ENCODE data around the gene SNRPD2. TPM values are rescaled to one million over a fixed set of nuclear protein-coding genes. Genes with fewer than 3 reads are reported as not detected.
A peak's percentile ranks its signal among the peaks of the same experiment; 100 is the strongest.

SNRPD2 gene
- total RNA-seq, 1 donor, result 139 TPM

GRCh38 chr19:45650722-45651121 lies 41.0 kb downstream of the SNRPD2 start:
- no peak for DNase-seq (ENCODE audit: insufficient read length, low spot score, missing footprints)
- Histone ChIP-seq H3K4me3 (ENCODE audit: insufficient read depth, low read length) (no peak overlapping the region), H3K4me1 (ENCODE audit: insufficient read depth, low read length) (no peaks in the 10 kb centered on the region), H3K4me2 (ENCODE audit: insufficient read depth, low read length) (no peak overlapping the region), H3K9me3 (ENCODE audit: low read depth, low read length) (no peaks in the 10 kb centered on the region), H3K27me3 (ENCODE audit: insufficient read depth, low read length) (no peaks in the 10 kb centered on the region), H4K20me1 (ENCODE audit: insufficient read depth, low read length) (no peaks in the 10 kb centered on the region), H3K27ac (ENCODE audit: low read depth, low read length) (no peak overlapping the region), H3K36me3 (ENCODE audit: insufficient read depth, low read length) (no peaks in the 10 kb centered on the region), H3K79me2 (ENCODE audit: insufficient read depth, low read length) (no peaks in the 10 kb centered on the region), H2AFZ (ENCODE audit: low read length) (no peak overlapping the region)
- no peak for TF ChIP-seq CTCF (IDR thresholded peaks at IDR 0.05; ENCODE audit: extremely low read depth, low read depth, low read length)

GRCh38 chr19:45646345-45646698 lies 45.4 kb downstream of the SNRPD2 start:
- no peak for DNase-seq (ENCODE audit: insufficient read length, low spot score, missing footprints)
- Histone ChIP-seq H3K79me2 (ENCODE audit: insufficient read depth, low read length) (no peaks in the 10 kb centered on the region), H2AFZ (ENCODE audit: low read length) (peak overlapping the region; percentile 91), H3K27ac (ENCODE audit: low read depth, low read length) (no peak overlapping the region), H3K4me3 (ENCODE audit: insufficient read depth, low read length) (peak overlapping the region; percentile 68), H3K27me3 (ENCODE audit: insufficient read depth, low read length) (no peaks in the 10 kb centered on the region), H3K36me3 (ENCODE audit: insufficient read depth, low read length) (no peaks in the 10 kb centered on the region), H3K9me3 (ENCODE audit: low read depth, low read length) (no peaks in the 10 kb centered on the region), H3K4me2 (ENCODE audit: insufficient read depth, low read length) (peak overlapping the region; percentile 75), H4K20me1 (ENCODE audit: insufficient read depth, low read length) (no peaks in the 10 kb centered on the region), H3K4me1 (ENCODE audit: insufficient read depth, low read length) (peaks cover 14% of the 10 kb centered on the region)
- TF ChIP-seq CTCF (IDR thresholded peaks at IDR 0.05; ENCODE audit: extremely low read depth, low read depth, low read length), result no peak

GRCh38 chr19:45645631-45646344 lies 46.0 kb downstream of the SNRPD2 start:
- TF ChIP-seq CTCF (IDR thresholded peaks at IDR 0.05; ENCODE audit: extremely low read depth, low read depth, low read length), result no peak
- Histone ChIP-seq H4K20me1 (ENCODE audit: insufficient read depth, low read length) (no peaks in the 10 kb centered on the region), H2AFZ (ENCODE audit: low read length) (peak overlapping the region; percentile 91), H3K27ac (ENCODE audit: low read depth, low read length) (no peak overlapping the region), H3K79me2 (ENCODE audit: insufficient read depth, low read length) (no peaks in the 10 kb centered on the region), H3K27me3 (ENCODE audit: insufficient read depth, low read length) (no peaks in the 10 kb centered on the region), H3K9me3 (ENCODE audit: low read depth, low read length) (no peaks in the 10 kb centered on the region), H3K4me3 (ENCODE audit: insufficient read depth, low read length) (peak overlapping the region; percentile 68), H3K4me1 (ENCODE audit: insufficient read depth, low read length) (peaks cover 17% of the 10 kb centered on the region), H3K4me2 (ENCODE audit: insufficient read depth, low read length) (peak overlapping the region; percentile 75), H3K36me3 (ENCODE audit: insufficient read depth, low read length) (no peaks in the 10 kb centered on the region)
- DNase-seq (ENCODE audit: insufficient read length, low spot score, missing footprints), result peak; percentile 100

GRCh38 chr19:45645068-45645630 lies 46.6 kb downstream of the SNRPD2 start:
- Histone ChIP-seq H3K9me3 (ENCODE audit: low read depth, low read length) (no peaks in the 10 kb centered on the region), H3K4me1 (ENCODE audit: insufficient read depth, low read length) (peaks cover 17% of the 10 kb centered on the region), H3K27me3 (ENCODE audit: insufficient read depth, low read length) (no peaks in the 10 kb centered on the region), H3K36me3 (ENCODE audit: insufficient read depth, low read length) (no peaks in the 10 kb centered on the region), H3K4me2 (ENCODE audit: insufficient read depth, low read length) (peak overlapping the region; percentile 75), H2AFZ (ENCODE audit: low read length) (peak overlapping the region; percentile 91), H3K79me2 (ENCODE audit: insufficient read depth, low read length) (no peaks in the 10 kb centered on the region), H4K20me1 (ENCODE audit: insufficient read depth, low read length) (no peaks in the 10 kb centered on the region), H3K27ac (ENCODE audit: low read depth, low read length) (no peak overlapping the region), H3K4me3 (ENCODE audit: insufficient read depth, low read length) (peak overlapping the region; percentile 68)
- no peak for TF ChIP-seq CTCF (IDR thresholded peaks at IDR 0.05; ENCODE audit: extremely low read depth, low read depth, low read length)
- DNase-seq (ENCODE audit: insufficient read length, low spot score, missing footprints), result no peak

Data from osteoblast (primary cell).